Karpas-422 (cell line): Measurements from ENCODE around the gene TYROBP. TPM values are rescaled to one million over a fixed set of nuclear protein-coding genes. Genes with fewer than 3 reads are reported as not detected.

Source experiments
- DNase-seq: peaks from one replicate; pipeline ENCODE4 v3.0.0-alpha.2; 2015
- H2AFZ ChIP-seq: fragments of 200-600 bp; sonication (generic); 2 replicates; pipeline ENCODE4 v1.6.1; 2014; ENCODE audit warnings: antibody characterized with exemption, low read length, mixed read lengths
- H3K27ac ChIP-seq: fragments of 200-600 bp; sonication (generic); 2 replicates; pipeline ENCODE4 v1.5.1; 2014; ENCODE audit warnings: mild to moderate bottlenecking, low read length, moderate library complexity
- H3K27me3 ChIP-seq: fragments of 200-600 bp; sonication (generic); 2 replicates; pipeline ENCODE4 v1.6.1; 2014; ENCODE audit warnings: low read length, mixed read lengths
- H3K36me3 ChIP-seq: fragments of 200-600 bp; sonication (generic); 2 replicates; pipeline ENCODE4 v1.6.1; 2014; ENCODE audit warnings: low read length, mixed read lengths; ENCODE audit not compliant: insufficient read depth
- H3K4me1 ChIP-seq: fragments of 200-600 bp; sonication (generic); 2 replicates; pipeline ENCODE4 v1.6.1; 2014; ENCODE audit warnings: mild to moderate bottlenecking, low read length, mixed read lengths
- H3K4me2 ChIP-seq: fragments of 200-600 bp; sonication (generic); 2 replicates; pipeline ENCODE4 v1.6.1; 2014; ENCODE audit warnings: low read length, low read depth, mild to moderate bottlenecking; ENCODE audit not compliant: poor library complexity, severe bottlenecking
- H3K4me3 ChIP-seq: fragments of 200-600 bp; sonication (generic); 2 replicates; pipeline ENCODE4 v1.5.1; 2014; ENCODE audit warnings: mild to moderate bottlenecking, antibody characterized with exemption, low read length, mixed read lengths
- H3K79me2 ChIP-seq: fragments of 200-600 bp; sonication (generic); 2 replicates; pipeline ENCODE4 v1.6.1; 2014; ENCODE audit warnings: mild to moderate bottlenecking, low read length, mixed read lengths
- H3K9ac ChIP-seq: fragments of 200-600 bp; sonication (generic); 2 replicates; pipeline ENCODE4 v1.6.0; 2014; ENCODE audit warnings: low read length
- H3K9me2 ChIP-seq: fragments of 200-600 bp; sonication (generic), shearing (Covaris generic); replicated peaks from 2 replicates; pipeline ENCODE4 v1.6.0; 2014; ENCODE audit warnings: mild to moderate bottlenecking, low read length, moderate library complexity; ENCODE audit not compliant: insufficient read depth
- H3K9me3 ChIP-seq: fragments of 300-700, 200-600 bp; sonication (generic); 2 replicates; pipeline ENCODE4 v1.6.1; 2014; ENCODE audit warnings: low read length, mixed read lengths
- H4K20me1 ChIP-seq: fragments of 200-600 bp; sonication (generic); 2 replicates; pipeline ENCODE4 v1.6.1; 2014; ENCODE audit warnings: mild to moderate bottlenecking, antibody characterized with exemption, low read length, low read depth; ENCODE audit not compliant: insufficient read depth
- total RNA-seq: library from RNA; depleted of rRNA; stranded (reverse); fragments of >200 nt; shearing (Covaris generic); gene quantifications from 2 replicates; pipeline ENCODE4 v1.2.3, GENCODE V29; 2014; ENCODE audit warnings: low replicate concordance

Gene TYROBP
- total RNA-seq, 1 experiment from 2014 or later: not detected

GRCh38 chr19:35943321-35944301 is 35.5 kb upstream of the TYROBP start:
- Histone ChIP-seq H3K36me3 (no peaks in the 10 kb centered on the region), H3K27me3 (no peaks in the 10 kb centered on the region), H3K4me3 (no peak overlapping the region), H2AFZ (no peak overlapping the region), H3K4me2 (no peak overlapping the region), H3K9me2 (no peaks in the 10 kb centered on the region), H3K4me1 (no peaks in the 10 kb centered on the region), H4K20me1 (peaks cover 4% of the 10 kb centered on the region; the same call in 1 of the 2 replicates), H3K27ac (no peak overlapping the region), H3K9ac (no peak overlapping the region), H3K79me2 (no peaks in the 10 kb centered on the region), H3K9me3 (no peaks in the 10 kb centered on the region)
- DNase-seq: no peak

GRCh38 chr19:35942235-35942634 is 34.1 kb upstream of the TYROBP start:
- Histone ChIP-seq H3K9me3 (no peaks in the 10 kb centered on the region), H3K4me2 (no peak overlapping the region), H3K36me3 (no peaks in the 10 kb centered on the region), H3K9ac (no peak overlapping the region), H3K27me3 (no peaks in the 10 kb centered on the region), H3K9me2 (no peaks in the 10 kb centered on the region), H3K27ac (no peak overlapping the region), H3K4me1 (peaks cover 9% of the 10 kb centered on the region), H3K79me2 (no peaks in the 10 kb centered on the region), H3K4me3 (no peak overlapping the region), H2AFZ (no peak overlapping the region), H4K20me1 (peaks cover 4% of the 10 kb centered on the region; the same call in 1 of the 2 replicates)
- DNase-seq: no peak

GRCh38 chr19:35940839-35941238 is 32.7 kb upstream of the TYROBP start:
- Histone ChIP-seq H2AFZ (no peak overlapping the region), H3K79me2 (no peaks in the 10 kb centered on the region), H3K4me1 (peaks cover 19% of the 10 kb centered on the region), H3K9ac (no peak overlapping the region), H3K4me2 (no peak overlapping the region), H4K20me1 (peaks cover 4% of the 10 kb centered on the region; the same call in 1 of the 2 replicates), H3K27me3 (no peaks in the 10 kb centered on the region), H3K36me3 (no peaks in the 10 kb centered on the region), H3K27ac (no peak overlapping the region), H3K4me3 (no peak overlapping the region), H3K9me2 (no peaks in the 10 kb centered on the region), H3K9me3 (no peaks in the 10 kb centered on the region)
- DNase-seq: no peak

GRCh38 chr19:35940078-35940775 is 32.1 kb upstream of the TYROBP start:
- no peak for DNase-seq
- no peak overlapping the region for H3K9ac ChIP-seq
- H3K4me3 ChIP-seq: no peak overlapping the region
- H3K9me2 ChIP-seq: no peaks in the 10 kb centered on the region
- H3K4me2 ChIP-seq: no peak overlapping the region
- no peak overlapping the region for H3K27ac ChIP-seq
- no peaks in the 10 kb centered on the region for H3K27me3 ChIP-seq
- no peak overlapping the region for H2AFZ ChIP-seq
- peaks cover 2% of the 10 kb centered on the region; the same call in 1 of the 2 replicates for H4K20me1 ChIP-seq
- no peaks in the 10 kb centered on the region for H3K79me2 ChIP-seq
- H3K9me3 ChIP-seq: no peaks in the 10 kb centered on the region
- peaks cover 25% of the 10 kb centered on the region for H3K4me1 ChIP-seq
- H3K36me3 ChIP-seq: no peaks in the 10 kb centered on the region

- Histone ChIP-seq H3K9ac (no peak overlapping the region), H3K36me3 (no peaks in the 10 kb centered on the region), H3K4me2 (no peak overlapping the region), H2AFZ (no peak overlapping the region), H3K4me3 (no peak overlapping the region), H3K27me3 (no peaks in the 10 kb centered on the region), H3K27ac (no peak overlapping the region), H3K9me3 (no peaks in the 10 kb centered on the region), H3K4me1 (peaks cover 30% of the 10 kb centered on the region), H4K20me1 (no peaks in the 10 kb centered on the region; the same call in 1 of the 2 replicates), H3K79me2 (no peaks in the 10 kb centered on the region), H3K9me2 (no peaks in the 10 kb centered on the region)
- no peak for DNase-seq
Observed at GRCh38 chr19:35939307-35940077, 31.4 kb upstream of the TYROBP start.

- no peak overlapping the region for H3K27ac ChIP-seq
- peaks cover 30% of the 10 kb centered on the region for H3K4me1 ChIP-seq
- DNase-seq: no peak
- H4K20me1 ChIP-seq: no peaks in the 10 kb centered on the region; the same call in 1 of the 2 replicates
- no peak overlapping the region for H2AFZ ChIP-seq
- H3K79me2 ChIP-seq: no peaks in the 10 kb centered on the region
- H3K36me3 ChIP-seq: no peaks in the 10 kb centered on the region
- H3K27me3 ChIP-seq: no peaks in the 10 kb centered on the region
- 0 out of 2 replicates have a peak overlapping the region, but pooled peaks have one; percentile 3 for H3K9ac ChIP-seq
- no peak overlapping the region; the same call in 1 of the 2 replicates for H3K4me3 ChIP-seq
- H3K9me2 ChIP-seq: no peaks in the 10 kb centered on the region
- H3K4me2 ChIP-seq: peak overlapping the region; percentile 98
- no peaks in the 10 kb centered on the region for H3K9me3 ChIP-seq
Observed at GRCh38 chr19:35938282-35939224, 30.5 kb upstream of the TYROBP start.
